Epithelial cell of prostate (primary cell): ENCODE data around the gene FOXC1.

Experiments
- DNase-seq: peaks from one replicate; pipeline ENCODE4 v3.0.0-alpha.2; 2011; ENCODE audit warnings: low read depth, low spot score
- H3K27ac ChIP-seq: fragments of 450-650 bp; 2 replicates; pipeline ENCODE4 v1.5.1; 2017; ENCODE audit warnings: mild to moderate bottlenecking

FOXC1 gene

DNA sequence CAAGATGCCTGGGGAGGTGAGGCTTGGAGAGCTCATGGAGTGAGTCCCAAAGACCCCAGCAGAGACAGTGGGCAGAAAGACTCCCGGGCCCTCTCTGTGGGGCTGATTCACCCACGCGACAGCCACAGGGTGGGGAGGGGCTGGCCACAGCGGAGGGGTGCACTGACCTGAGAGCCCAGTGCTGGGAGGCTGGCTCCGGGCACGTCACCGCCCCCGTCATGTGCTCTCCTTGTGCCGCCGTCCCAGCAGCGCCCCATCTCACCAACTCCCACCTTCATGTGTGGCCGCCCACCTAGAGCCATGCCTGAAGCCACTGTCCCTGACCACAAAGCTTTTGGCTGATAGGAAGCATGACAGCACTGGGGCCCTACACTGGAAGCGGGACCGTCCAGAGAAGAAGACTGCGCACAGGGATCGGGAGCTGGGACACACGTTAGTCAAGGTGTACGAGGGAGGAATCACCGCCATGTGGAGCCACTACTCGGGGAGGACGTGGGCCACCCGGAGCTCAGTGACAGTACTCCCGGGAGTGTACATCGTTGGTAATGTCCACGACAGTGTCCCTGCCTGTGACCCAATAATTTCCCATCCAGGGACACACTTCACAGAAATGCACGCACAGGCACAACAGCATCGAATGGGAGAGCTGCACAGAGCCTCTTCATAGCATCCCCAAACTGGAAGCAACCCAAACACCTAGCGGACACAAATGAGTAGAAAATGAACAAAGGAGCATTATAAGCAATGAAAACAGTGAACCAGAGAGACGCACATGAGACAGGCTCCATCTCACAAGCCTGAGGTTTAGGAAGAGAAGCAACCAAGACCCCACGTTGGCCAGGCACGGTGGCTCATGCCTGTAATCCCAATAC is 28.4 kb upstream of the FOXC1 start:
- H3K27ac ChIP-seq = no peak overlapping the region
- DNase-seq = no peak

- no peak for DNase-seq
- H3K27ac ChIP-seq = no peak overlapping the region
These were observed 25.6 kb upstream of the FOXC1 start for GRCh38 chr6:1584146-1584545.

- DNase-seq = no peak
- H3K27ac ChIP-seq = no peak overlapping the region
These were observed 24.6 kb upstream of the FOXC1 start for GRCh38 chr6:1584996-1585668.

DNA sequence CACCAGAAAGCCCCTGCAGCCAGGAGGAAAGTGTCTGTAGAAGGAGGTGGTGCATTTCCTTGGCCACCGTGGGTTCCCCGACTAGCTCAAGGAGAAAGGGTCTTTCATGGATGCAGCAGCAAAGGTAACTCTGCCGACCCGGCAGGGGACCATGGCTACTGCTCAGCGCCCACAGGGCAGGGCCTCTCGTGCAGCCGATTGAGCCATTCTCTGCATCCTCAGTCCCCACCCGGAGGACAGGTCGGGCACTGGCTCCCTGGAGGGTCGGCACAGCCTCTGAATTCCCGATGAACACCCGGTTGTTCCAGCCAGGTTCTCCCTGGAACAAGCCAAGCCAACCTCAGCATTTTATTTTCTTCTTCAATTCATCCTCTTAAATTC is 24.1 kb upstream of the FOXC1 start:
- no peak for DNase-seq
- H3K27ac ChIP-seq = no peak overlapping the region

DNA sequence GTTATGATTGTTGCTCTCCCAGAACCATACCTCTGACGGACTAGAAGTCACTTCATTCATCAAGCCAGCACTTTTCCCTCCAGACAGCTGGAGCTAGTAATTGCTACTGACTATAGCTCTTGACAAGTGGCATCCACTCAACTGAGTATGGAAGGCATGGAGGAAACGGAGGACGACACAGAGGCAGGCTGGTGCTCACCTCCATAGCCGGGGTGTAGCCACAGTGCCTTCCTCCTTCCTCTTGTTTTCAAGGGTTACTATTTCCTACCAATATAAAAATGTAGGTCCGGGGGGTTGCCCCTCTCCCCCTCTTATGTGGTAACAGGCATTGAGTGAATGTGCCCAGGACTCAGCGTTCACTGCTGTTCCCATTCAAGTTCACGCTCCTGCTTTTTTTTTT is 23.5 kb upstream of the FOXC1 start:
- no peak for DNase-seq
- no peak overlapping the region for H3K27ac ChIP-seq

DNA sequence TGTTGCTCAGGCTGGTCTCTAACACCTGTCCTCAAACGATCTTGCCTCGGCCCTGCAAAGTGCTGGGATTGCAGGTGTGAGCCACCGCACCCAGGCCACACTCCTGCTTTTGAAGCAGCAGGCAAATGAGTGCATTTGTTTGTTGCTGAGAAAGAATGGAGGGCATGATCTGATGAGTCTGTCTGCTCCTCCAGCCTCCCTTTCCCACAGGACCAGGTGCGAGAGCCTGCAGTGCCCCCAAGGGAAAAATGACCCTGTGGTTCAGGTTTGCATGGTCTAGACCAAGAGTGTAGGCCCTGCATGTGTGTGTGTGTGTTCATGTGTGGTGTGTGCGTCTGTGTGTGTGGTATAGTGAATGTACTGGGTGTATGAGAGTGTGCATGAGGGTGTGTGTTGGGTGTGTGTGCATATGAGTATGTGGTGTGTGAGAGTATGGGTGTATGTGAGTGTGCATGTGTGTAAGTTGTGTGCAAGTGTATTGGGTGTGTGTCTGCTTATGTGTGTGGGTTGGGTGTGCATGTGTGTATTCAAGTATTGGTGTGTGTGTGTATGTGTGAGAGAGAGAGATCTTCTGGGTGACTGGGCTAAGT is 22.8 kb upstream of the FOXC1 start:
- no peak overlapping the region for H3K27ac ChIP-seq
- DNase-seq = no peak

- H3K27ac ChIP-seq = no peak overlapping the region
- no peak for DNase-seq
These were observed 22.2 kb upstream of the FOXC1 start for GRCh38 chr6:1587546-1587945.

DNA sequence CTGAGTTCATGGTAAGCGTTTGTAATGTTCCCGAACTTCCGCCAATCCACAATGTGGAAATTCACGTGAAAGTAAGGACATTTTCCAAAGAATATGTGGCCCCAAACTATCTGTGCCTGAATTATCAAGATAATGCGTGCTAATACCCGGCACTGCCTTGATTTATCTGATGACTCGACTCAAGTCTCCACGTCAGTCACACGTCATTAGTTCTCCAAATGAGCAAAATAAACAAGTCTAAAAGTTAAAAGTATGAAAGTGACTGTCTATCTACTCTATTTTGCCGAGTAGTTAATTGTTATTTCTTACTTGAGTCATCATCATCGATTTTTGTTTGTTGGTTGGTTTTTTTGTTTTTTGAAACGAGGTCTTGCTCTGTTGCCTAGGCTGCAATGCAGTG is 21.7 kb upstream of the FOXC1 start:
- no peak overlapping the region for H3K27ac ChIP-seq
- no peak for DNase-seq

- H3K27ac ChIP-seq = no peak overlapping the region
- DNase-seq = no peak
These were observed 20.5 kb upstream of the FOXC1 start for GRCh38 chr6:1589208-1589607.

GRCh38 chr6:1590580-1590979 is 19.1 kb upstream of the FOXC1 start:
- no peak overlapping the region for H3K27ac ChIP-seq
- DNase-seq = no peak

DNA sequence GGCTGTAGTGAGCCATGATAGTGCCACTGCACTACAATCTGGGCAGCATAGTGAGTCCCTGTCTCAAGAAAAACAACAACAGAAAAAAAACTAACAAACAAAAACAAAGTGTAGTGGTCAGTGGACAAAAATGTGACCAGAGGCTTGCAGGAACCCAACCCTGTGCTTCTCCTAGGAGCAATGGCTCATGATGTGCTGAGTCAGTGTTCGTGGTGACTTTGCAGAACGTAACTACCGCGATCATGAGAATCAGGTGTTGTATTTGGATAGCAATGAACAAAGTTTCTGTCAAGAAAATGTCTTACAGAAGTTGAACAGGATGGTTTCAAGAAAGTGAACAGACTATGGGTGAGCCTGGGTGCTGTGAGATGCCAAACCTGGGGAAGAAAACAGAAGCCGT is 18.5 kb upstream of the FOXC1 start:
- no peak overlapping the region for H3K27ac ChIP-seq
- DNase-seq = no peak

DNA sequence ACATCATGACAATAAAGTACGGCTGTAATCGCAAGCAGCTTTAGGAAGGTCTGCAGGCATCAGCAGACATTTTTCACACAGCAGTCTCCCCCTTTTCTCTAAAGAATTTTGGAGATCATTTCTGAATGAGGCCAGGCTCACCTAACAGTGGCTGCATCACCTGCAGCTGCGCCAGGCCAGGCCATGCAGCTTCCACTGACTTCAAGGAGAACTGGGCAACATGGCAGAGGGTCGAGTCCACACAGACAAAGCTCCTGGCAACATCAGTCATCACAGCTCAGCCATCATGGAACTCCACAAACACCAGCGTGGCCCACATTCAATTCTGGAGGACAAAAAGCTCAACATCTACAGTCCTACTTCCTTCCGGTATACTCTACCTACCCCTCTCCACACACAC is 17.8 kb upstream of the FOXC1 start:
- DNase-seq = no peak
- H3K27ac ChIP-seq = no peak overlapping the region

GRCh38 chr6:1592852-1593251 is 16.9 kb upstream of the FOXC1 start:
- no peak for DNase-seq
- no peak overlapping the region for H3K27ac ChIP-seq

DNA sequence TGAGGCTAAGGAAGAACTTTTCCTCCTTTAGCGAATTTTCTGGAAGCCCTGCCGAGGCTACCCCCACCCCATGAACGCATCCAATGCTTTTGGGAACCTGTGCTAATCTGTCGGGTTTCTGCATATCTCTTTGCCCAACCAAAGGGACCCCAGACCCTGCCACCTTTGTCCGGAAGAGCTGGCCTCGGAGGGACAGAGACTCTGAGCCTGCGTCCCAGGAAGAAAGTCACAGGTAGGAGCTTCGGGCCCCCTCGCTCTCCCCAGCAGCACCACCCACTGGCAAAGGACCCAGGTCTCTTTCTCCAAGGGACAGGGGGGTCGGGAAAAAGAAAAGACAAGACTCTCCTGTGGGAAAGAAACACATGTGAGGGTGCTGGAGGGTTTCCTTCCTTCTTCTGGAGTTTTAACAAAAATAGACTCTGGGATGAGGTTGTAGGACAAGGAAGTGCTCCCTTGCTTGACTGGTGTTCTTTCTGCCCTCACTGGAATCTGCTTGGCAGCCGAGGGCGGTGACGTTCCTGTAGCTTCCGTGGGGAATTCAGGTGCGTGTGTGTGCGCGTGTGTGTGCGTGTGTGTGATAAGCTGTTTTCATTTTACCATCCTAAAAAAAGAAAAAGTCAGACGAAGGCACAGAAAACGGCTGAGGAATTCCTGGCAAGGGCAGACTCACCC is 16.3 kb upstream of the FOXC1 start:
- no peak for DNase-seq
- H3K27ac ChIP-seq = no peak overlapping the region

DNA sequence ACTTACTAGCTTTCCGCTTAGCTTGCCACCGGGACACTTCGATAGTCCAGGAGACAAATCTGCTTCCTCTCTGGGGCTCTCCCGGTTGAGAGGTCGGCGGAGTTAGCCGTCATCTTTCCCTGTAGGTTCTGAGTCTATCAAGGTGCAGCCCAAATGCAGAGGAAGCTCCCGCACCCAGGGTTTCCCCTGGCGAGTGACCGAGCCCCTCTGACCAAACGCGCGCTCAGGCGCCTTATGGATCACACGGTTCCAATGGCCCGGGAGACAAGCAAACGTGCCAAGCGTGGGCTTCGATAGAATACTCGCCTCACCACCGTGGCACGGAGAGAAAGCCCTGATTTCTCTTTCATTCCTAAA is 15.8 kb upstream of the FOXC1 start:
- H3K27ac ChIP-seq = no peak overlapping the region
- DNase-seq = no peak

- no peak for DNase-seq
- H3K27ac ChIP-seq = no peak overlapping the region
These were observed 15.1 kb upstream of the FOXC1 start for GRCh38 chr6:1594445-1595200.

DNA sequence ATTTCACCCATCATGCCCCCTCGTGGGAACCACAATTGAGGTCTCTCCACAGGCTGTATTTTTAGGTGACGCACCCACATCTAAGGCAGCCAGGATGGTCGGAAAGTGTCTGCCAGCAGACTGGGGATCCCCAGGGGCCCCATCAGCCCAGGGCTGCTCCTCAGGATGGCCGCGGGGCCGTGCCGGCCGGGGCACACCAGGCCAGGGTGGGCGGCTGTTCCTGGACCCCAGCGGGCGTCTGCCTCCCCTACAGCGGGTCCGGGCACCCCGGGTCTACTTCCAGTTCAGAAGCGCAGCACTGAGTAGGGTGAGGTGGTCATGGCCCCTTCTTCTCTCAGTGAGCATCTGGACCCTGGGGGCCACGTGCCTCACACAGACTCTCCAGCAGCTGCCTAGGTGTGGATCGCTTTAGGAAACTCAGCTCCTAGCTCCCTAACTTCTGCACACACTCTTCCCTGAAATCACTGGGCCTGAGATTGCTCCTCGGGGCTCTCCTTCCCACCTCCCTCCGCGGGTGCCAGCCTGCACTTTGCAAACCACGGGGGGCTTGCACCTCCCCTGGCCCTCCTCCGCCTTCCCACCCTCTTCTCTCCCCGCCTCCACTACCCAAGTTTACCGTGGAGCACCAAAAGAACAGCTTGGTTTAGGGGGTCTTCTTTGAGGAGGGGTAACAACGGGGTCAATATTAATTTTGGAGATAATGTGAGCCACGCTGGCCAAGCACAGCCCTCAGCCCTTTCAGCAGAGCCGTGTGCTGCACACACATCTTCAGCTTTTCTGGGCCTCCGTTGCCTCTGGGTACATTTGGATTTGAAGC is 14.2 kb upstream of the FOXC1 start:
- no peak overlapping the region for H3K27ac ChIP-seq
- no peak for DNase-seq

DNA sequence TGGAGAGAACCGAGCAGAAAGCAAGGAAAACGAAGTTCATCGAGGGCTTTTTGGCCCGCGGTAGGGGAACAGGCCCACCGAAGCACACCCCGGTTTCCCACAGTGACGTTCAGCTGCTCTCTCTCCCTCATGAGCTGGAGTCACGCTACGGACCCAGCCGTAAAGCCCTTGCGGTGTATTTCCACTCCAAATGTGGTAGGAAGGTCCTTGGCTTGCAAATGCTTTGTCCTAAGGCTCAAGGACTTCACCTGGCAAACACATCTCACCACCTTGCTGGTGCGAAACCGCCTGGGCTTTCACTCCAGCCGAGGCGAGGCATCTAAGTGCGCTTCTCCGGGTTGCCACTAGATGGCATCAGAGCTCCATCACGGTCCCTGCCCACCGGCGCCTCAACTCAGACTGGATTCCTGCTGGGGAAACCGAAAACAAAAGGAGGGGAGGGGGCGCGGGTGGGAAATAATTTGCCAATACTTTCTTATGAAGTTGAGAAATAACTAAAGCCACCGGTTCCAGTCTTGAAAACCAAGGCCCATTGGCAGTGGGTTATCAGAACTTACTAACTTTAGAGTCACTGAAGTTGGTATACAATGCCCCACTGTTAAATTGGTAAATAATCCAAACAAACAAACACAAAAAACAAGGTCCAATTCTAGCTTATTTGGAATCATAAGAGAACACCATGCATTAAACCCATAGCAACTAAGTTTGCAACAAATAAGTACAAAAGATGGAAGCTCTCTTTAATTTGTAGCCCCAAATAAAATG is 13.4 kb upstream of the FOXC1 start:
- DNase-seq = no peak
- no peak overlapping the region for H3K27ac ChIP-seq
